ENCODE data around the gene E2F4. TPM values are rescaled to one million over a fixed set of nuclear protein-coding genes. Genes with fewer than 3 reads are reported as not detected.

The E2F4 gene
- total and polyA plus RNA-seq, 2 of the 8 experiments (the other 6 are each of a cell fraction or from before 2014, with no cell fraction given), result 79.9 to 157 TPM

GRCh38 chr16:67192781-67193361 lies 916 bp downstream of the E2F4 start:
- H3K79me2 ChIP-seq (ENCODE audit: control insufficient read depth in 1 of 2, insufficient read depth in 2 of 2, low read length in 2 of 2), result peaks cover 8 to 17% of the 10 kb centered on the region in 2 experiments
- H3K14ac ChIP-seq (ENCODE audit: insufficient read length), result no peak overlapping the region
- peaks cover 5 to 26% of the 10 kb centered on the region in 2 experiments for H4K20me1 ChIP-seq (replicated peaks in 1 of 2; ENCODE audit: control insufficient read depth in 1 of 2, insufficient read depth in 2 of 2, low read length in 2 of 2)
- H3K9me3 ChIP-seq (ENCODE audit: insufficient read depth in 2 of 2, low read depth in 1 of 2, low read length in 1 of 2), result no peaks in the 10 kb centered on the region
- 0 out of 2 replicates have a peak overlapping the region, but pooled peaks have one; percentile 66 for H2BK5ac ChIP-seq (ENCODE audit: low read depth, low read length)
- DNase-seq (ENCODE audit: low read depth in 1 of 2, low spot score in 2 of 2) (no peak), FAIRE-seq (no peak)
- H4K91ac ChIP-seq (replicated peaks; ENCODE audit: insufficient read length, low read length), result no peak overlapping the region
- H3K23ac ChIP-seq (ENCODE audit: insufficient read length), result no peak overlapping the region
- H2BK120ac ChIP-seq (replicated peaks; ENCODE audit: low read depth, low read length), result no peak overlapping the region
- peaks cover 10% of the 10 kb centered on the region for H3K79me1 ChIP-seq (ENCODE audit: low read depth, low read length)
- peaks cover 18 to 41% (median 34%) of the 10 kb centered on the region in 4 experiments for H3K36me3 ChIP-seq (ENCODE audit: control insufficient read depth in 2 of 4, insufficient read depth in 4 of 4, low read length in 3 of 4)
- POLR2A ChIA-PET (ENCODE audit: partially characterized antibody), result interaction anchor here (0.5 to 1.4 kb wide), 7 partner anchors 16 to 450 kb away, joined by 3 to 5 read pairs (median 3); partner anchors contain the start of gene B3GNT9
- H3K27me3 ChIP-seq (replicated peaks in 1 of 4; ENCODE audit: control insufficient read depth in 3 of 4, extremely low read depth in 1 of 4, insufficient read depth in 3 of 4, low read length in 3 of 4), result no peaks in the 10 kb centered on the region
- peak overlapping the region; percentile 47 for H3K56ac ChIP-seq (replicated peaks; ENCODE audit: insufficient read length, low read depth, low read length)
- WGBS, 2 experiments (ENCODE audit: extremely low coverage in 1 of 2, insufficient coverage in 1 of 2, insufficient read length in 1 of 2, insufficient replicate concordance in 2 of 2, low coverage in 1 of 2, low lambda C conversion rate in 2 of 2, missing lambda C conversion rate in 1 of 2), result 61% methylated on average over 17 of the region's 17 CpGs; no CpG with 5 or more reads in 1 of the 2 experiments
- H3K4me2 ChIP-seq (ENCODE audit: insufficient read depth in 1 of 2, low read depth in 2 of 2, low read length in 2 of 2), result peak overlapping the region; percentile 93 to 94
- H3K9ac ChIP-seq (replicated peaks in 1 of 4; ENCODE audit: extremely low read depth in 1 of 4, low read depth in 3 of 4, low read length in 3 of 4), result peak overlapping the region; percentile 40 to 91 (median 78); a peak in 6 of 7 replicates
- no peak overlapping the region for H2BK12ac ChIP-seq (ENCODE audit: low read depth, low read length)
- no peak overlapping the region for H2AFZ ChIP-seq (ENCODE audit: low read length)
- no peak overlapping the region for H3K4ac ChIP-seq (replicated peaks; ENCODE audit: insufficient read length, low read depth, low read length)
- no peak overlapping the region for H2BK15ac ChIP-seq (ENCODE audit: low read length)
- H3K4me3 ChIP-seq (ENCODE audit: extremely low read depth in 1 of 4, insufficient read depth in 2 of 4, low read depth in 3 of 4, low read length in 4 of 4), result peak overlapping the region; percentile 96 to 99 (median 98)
- peak overlapping the region; percentile 71 for H4K8ac ChIP-seq (ENCODE audit: extremely low read depth, insufficient read depth, low read length)
- H2AK5ac ChIP-seq (ENCODE audit: low read depth, low read length), result no peak overlapping the region
- peak overlapping the region; percentile 41; the same call in 1 of the 2 replicates for H3K27ac ChIP-seq (ENCODE audit: low read depth, low read length)
- CTCF ChIA-PET (ENCODE audit: partially characterized antibody), result interaction anchor here (0.5 to 8.7 kb wide), 12 partner anchors 10 to 869 kb away, joined by 3 to 111 read pairs (median 4); no protein-coding TSS in a partner anchor
- no peak overlapping the region for H2BK20ac ChIP-seq (ENCODE audit: low read length)
- no peak overlapping the region for H4K5ac ChIP-seq (ENCODE audit: insufficient read length, low read depth, low read length)
- H3K23me2 ChIP-seq (ENCODE audit: low read depth, low read length), result peaks cover 7% of the 10 kb centered on the region
- H3K18ac ChIP-seq (ENCODE audit: extremely low read depth, low read length), result no peak overlapping the region
- H3K4me1 ChIP-seq (replicated peaks in 1 of 4; ENCODE audit: control insufficient read depth in 3 of 4, insufficient read depth in 4 of 4, low read length in 3 of 4), result peaks cover 0 to 7% (median 2%) of the 10 kb centered on the region in 4 experiments; a peak in 4 of 7 replicates
- no peak for TF ChIP-seq CTBP2 (IDR thresholded peaks at IDR 0.05; ENCODE audit: borderline replicate concordance, insufficient read depth, insufficient read length, low read length)
- TF ChIP-seq TCF12 (IDR thresholded peaks at IDR 0.05; ENCODE audit: low read depth, low read length), result no peak
- no peak for TF ChIP-seq POLR2A (IDR thresholded peaks at IDR 0.05; ENCODE audit: control extremely low read depth in 1 of 2, low read depth in 2 of 2, low read length in 2 of 2)
- TF ChIP-seq GTF2F1 (IDR thresholded peaks at IDR 0.05; ENCODE audit: borderline replicate concordance, low read depth, low read length), result no peak
- TF ChIP-seq NRF1 (IDR thresholded peaks at IDR 0.05; ENCODE audit: low read depth, low read length), result no peak
- TF ChIP-seq TAF1 (IDR thresholded peaks at IDR 0.05; ENCODE audit: low read depth, low read length), result no peak
- TF ChIP-seq EZH2 (IDR thresholded peaks at IDR 0.05; ENCODE audit: low read depth, low read length, severe bottlenecking), result no peak
